Retinal pigment epithelial cell (primary cell): ENCODE results near the gene TFR2.

Source experiments
- DNase-seq: peaks from one replicate; pipeline ENCODE4 v3.0.0-alpha.2; 2010; ENCODE audit warnings: low read depth
- H3K4me3 ChIP-seq: 2 replicates; pipeline ENCODE4 v1.5.1; 2011; ENCODE audit warnings: mild to moderate bottlenecking, low read length, control low read depth, moderate library complexity
- TF ChIP-seq, protein P1 (sequence below): conservative IDR thresholded peaks from 2 replicates; pipeline ENCODE4 v1.5.1; 2011; ENCODE audit warnings: low read depth, low read length, control low read depth, inconsistent platforms

TFR2 gene

DNA sequence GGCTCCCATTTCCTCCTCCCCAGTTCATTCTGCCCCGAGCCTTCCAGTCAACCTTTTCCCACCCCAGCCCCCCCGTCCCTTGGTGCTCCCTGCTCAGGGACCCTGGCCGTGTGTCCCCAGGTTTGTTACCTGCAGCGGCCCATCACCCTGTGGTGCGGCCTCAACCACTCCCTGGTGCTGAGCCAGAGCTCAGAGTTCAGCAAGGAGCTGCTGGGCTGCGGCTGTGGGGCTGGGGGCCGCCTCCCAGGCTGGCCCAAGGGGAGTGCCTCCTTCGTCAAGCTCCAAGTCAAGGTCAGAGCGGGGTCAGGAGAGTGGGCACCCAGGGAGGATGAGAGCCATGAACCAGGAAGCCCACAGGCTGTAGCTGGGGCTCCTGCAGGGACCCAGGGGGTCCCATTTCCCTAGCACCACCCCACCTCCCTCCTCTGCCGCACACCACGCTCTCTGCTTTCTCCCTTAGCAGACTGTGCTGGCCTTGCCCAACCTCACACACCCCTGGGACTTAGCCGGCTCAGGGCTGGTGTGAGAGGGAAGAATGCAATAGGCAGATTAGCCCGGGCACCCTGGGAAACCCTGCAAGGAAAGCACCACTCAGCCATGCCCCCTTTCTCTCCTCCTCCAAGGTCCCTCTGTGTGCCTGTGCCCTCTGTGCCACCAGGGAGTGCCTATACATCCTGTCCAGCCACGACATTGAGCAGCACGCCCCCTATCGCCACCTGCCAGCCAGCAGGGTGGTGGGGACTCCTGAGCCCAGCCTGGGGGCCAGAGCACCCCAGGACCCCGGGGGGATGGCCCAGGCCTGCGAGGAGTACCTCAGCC is 41.2 kb downstream of the TFR2 start:
- no peak overlapping the region for H3K4me3 ChIP-seq
- DNase-seq: no peak
- TF ChIP-seq, protein P1, sequence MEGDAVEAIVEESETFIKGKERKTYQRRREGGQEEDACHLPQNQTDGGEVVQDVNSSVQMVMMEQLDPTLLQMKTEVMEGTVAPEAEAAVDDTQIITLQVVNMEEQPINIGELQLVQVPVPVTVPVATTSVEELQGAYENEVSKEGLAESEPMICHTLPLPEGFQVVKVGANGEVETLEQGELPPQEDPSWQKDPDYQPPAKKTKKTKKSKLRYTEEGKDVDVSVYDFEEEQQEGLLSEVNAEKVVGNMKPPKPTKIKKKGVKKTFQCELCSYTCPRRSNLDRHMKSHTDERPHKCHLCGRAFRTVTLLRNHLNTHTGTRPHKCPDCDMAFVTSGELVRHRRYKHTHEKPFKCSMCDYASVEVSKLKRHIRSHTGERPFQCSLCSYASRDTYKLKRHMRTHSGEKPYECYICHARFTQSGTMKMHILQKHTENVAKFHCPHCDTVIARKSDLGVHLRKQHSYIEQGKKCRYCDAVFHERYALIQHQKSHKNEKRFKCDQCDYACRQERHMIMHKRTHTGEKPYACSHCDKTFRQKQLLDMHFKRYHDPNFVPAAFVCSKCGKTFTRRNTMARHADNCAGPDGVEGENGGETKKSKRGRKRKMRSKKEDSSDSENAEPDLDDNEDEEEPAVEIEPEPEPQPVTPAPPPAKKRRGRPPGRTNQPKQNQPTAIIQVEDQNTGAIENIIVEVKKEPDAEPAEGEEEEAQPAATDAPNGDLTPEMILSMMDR: peak; percentile 53

DNA sequence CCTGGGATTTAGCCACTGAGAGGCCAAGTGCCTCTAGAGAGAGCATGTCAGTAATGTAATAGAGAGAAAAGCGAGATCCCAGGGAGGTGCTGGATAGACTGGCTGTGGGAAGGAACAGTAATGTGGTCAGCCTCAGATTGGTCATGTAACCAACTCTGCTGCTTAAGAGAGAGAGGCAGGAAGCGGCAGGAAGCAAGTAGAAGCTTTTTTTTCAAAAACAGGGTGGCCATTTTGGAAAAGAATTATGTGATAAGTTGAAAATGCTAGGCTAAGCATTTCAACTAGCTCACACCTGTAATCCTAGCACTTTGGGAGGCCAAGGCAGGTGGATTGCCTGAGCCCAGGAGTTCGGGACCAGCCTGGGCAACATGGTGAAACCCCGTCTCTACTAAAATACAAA is 42.9 kb downstream of the TFR2 start:
- no peak overlapping the region for H3K4me3 ChIP-seq
- no peak for DNase-seq
- TF ChIP-seq, protein P1: no peak

DNA sequence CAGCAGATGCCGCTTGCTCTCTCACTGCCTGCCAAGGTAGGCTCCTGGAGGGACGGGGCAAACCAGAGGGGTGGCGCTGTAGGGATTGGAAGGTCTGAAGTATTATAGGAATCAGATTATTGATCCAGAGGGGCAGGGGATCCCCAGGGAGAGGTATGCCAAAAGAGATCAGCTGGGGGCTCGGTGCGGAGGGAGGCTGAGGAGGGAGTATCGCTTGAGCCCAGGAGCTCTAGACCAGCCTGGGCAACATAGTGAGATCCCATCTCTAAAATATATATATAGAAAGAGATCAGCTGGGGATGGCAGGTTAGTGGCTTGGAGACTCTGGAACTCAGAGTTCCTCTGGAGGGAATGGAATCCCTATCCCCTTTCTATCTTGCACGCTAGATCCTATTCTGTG is 46.2 kb downstream of the TFR2 start:
- DNase-seq: no peak
- TF ChIP-seq, protein P1: no peak
- H3K4me3 ChIP-seq: no peak overlapping the region

DNA sequence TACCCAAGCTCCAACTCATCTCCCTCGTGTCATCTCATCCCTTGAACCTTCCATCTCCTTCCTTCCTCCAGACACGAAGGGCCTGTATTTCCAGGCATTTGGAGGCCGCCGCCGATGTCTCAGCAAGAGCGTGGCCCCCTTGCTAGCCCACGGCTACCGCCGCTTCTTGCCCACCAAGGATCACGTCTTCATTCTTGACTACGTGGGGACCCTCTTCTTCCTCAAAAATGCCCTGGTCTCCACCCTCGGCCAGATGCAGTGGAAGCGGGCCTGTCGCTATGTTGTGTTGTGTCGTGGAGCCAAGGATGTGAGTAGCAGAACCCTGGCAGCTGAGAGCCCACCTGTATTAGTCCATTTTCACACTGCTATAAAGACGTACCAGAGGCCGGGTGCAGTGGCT is 49.8 kb downstream of the TFR2 start:
- no peak for DNase-seq
- TF ChIP-seq, protein P1: no peak
- H3K4me3 ChIP-seq: no peak overlapping the region

DNA sequence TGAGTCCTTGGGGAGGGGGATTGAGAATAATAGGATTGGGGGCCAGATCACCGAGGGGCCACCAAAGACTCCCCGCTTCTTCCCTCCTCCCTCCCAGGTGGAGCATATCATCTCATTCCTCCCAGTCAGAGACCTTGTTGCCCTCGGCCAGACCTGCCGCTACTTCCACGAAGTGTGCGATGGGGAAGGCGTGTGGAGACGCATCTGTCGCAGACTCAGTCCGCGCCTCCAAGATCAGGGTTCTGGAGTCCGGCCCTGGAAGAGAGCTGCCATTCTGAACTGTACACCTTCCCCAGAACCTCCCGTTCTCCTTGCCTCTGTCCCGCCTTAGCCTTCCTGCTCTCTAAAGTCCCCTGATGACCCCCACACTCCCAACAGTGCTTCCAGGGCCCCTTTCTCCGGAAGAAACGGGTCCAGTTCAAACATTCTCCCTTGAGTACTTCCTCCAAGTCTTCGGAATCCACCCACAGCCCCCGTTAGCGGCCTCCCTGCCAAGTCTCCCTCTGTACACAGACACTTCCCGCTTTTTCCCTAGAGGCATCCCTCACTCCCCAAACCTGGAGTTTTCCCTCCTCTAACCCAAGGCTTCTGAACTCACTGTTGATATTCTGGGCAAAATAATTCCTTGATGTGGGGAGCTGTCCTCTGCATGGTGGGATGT is 51.1 kb downstream of the TFR2 start:
- no peak for DNase-seq
- TF ChIP-seq, protein P1: no peak
- H3K4me3 ChIP-seq: no peak overlapping the region

DNA sequence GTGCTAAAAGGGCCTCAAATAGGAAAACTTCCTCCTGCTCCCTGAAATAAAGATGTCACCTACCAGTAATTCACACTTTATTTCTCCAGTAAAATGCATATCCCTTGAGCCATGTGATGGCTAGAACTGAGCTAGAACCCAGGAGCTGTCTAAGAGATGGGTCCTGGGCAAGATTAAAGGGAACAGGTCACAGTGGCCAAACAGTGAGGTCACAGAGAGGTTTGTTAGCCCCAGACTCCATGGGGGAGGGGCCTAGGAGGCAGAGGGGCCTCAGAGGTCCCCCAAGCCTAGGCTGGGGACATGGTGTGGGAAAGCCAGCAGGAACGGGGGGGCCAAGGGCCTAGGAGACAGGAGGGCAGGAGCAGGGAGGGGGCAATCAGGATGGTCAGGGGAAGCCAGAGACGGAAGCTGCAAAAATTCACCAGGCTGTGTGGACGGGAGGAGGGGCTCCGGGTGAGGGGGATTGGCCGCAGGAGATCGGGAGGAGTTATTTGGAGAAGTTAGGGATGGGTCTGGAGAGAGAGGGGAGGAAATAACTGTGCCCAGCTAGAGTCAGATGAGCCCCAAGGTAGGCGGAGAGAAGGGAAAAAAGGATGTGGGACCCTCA is 51.9 kb downstream of the TFR2 start:
- no peak overlapping the region for H3K4me3 ChIP-seq
- no peak for DNase-seq
- TF ChIP-seq, protein P1: no peak
